HG03097 (cell line): ENCODE results near the gene SATB1.
"Not testable (repeated sequence)": the region's sequence is repeated elsewhere in the genome, so short reads cannot be mapped to it uniquely, and the experiment has no call there.

Source experiments
- ATAC-seq: cut with Tn5 transposase; IDR thresholded peaks from one replicate; pipeline ENCODE4 v1.9.1; 2021; ENCODE audit not compliant: unreplicated experiment, low FRiP score

The SATB1 gene

GRCh38 chr3:18357747-18358146 is 67.4 kb downstream of the SATB1 start:
- ATAC-seq = no peak

GRCh38 chr3:18355832-18356231 is 69.3 kb downstream of the SATB1 start:
- no peak for ATAC-seq

GRCh38 chr3:18354701-18355100 is 70.4 kb downstream of the SATB1 start:
- no peak for ATAC-seq

- ATAC-seq = no peak
Measured at GRCh38 chr3:18351823-18352744, 73.1 kb downstream of the SATB1 start.

GRCh38 chr3:18351069-18351628 is 74.0 kb downstream of the SATB1 start:
- ATAC-seq = no peak

GRCh38 chr3:18349197-18349798 is 75.8 kb downstream of the SATB1 start:
- ATAC-seq = no peak

- ATAC-seq = no peak
Measured at GRCh38 chr3:18346097-18346496, 79.0 kb downstream of the SATB1 start.

GRCh38 chr3:18345015-18345367 is 80.1 kb downstream of the SATB1 start:
- no peak for ATAC-seq

GRCh38 chr3:18344306-18345014 is 80.7 kb downstream of the SATB1 start:
- no peak for ATAC-seq

GRCh38 chr3:18343809-18344208 is 81.3 kb downstream of the SATB1 start:
- ATAC-seq = no peak

GRCh38 chr3:18338827-18339514 is 86.2 kb downstream of the SATB1 start:
- ATAC-seq = no peak

- ATAC-seq = no peak
Measured at GRCh38 chr3:18337231-18337630, 87.9 kb downstream of the SATB1 start.

GRCh38 chr3:18334837-18335601 is 90.1 kb downstream of the SATB1 start:
- no peak for ATAC-seq

GRCh38 chr3:18330772-18331441 is 94.2 kb downstream of the SATB1 start:
- not testable (repeated sequence) for ATAC-seq

GRCh38 chr3:18308096-18308650 is 117.0 kb downstream of the SATB1 start:
- no peak for ATAC-seq

- ATAC-seq = no peak
Measured at GRCh38 chr3:18307529-18307928, 117.6 kb downstream of the SATB1 start.

- ATAC-seq = no peak
Measured at GRCh38 chr3:18302517-18302916, 122.6 kb downstream of the SATB1 start.

GRCh38 chr3:18301781-18302180 is 123.4 kb downstream of the SATB1 start:
- no peak for ATAC-seq

- no peak for ATAC-seq
Measured at GRCh38 chr3:18300916-18301315, 124.2 kb downstream of the SATB1 start.
